ENCODE measurements around the gene ACAD11. TPM values are rescaled to one million over a fixed set of nuclear protein-coding genes. Genes with fewer than 3 reads are reported as not detected.

Gene ACAD11
- total RNA-seq, 1 donor from 2014 or later, result 21.8 TPM

GRCh38 chr3:132626955-132627354 lies 32.7 kb downstream of the ACAD11 start:
- Mint-ChIP-seq H3K4me3 (no peak overlapping the region), H3K4me1 (peaks cover 3% of the 10 kb centered on the region), H3K27ac (no peak overlapping the region)

DNA sequence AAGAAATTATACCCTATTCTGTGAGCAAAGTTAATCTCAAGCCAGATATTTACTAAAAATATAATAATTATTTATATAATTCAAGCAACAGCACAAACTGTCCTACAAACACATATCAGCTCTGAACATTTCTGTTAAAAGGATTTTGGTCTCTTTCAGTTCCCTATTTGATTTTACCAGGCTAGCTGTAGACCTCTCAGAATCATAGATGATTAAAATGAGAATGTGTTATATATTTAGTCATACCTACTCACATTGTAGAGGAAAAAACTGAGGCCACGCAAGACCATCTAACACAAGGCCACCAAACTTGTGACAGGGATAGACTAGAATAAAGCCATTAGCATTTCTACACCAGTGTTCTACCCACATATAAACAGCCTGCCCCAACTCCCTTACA lies 34.0 kb downstream of the ACAD11 start:
- no peak for TF ChIP-seq CTCF (IDR thresholded peaks at IDR 0.05; ENCODE audit: unreplicated experiment)
- Mint-ChIP-seq H3K9me3 (peaks cover 7% of the 10 kb centered on the region), H3K27ac (no peak overlapping the region), H3K4me3 (no peak overlapping the region), H3K27me3 (ENCODE audit: low read depth) (no peaks in the 10 kb centered on the region), H3K4me1 (peaks cover 3% of the 10 kb centered on the region), H3K36me3 (peaks cover 25% of the 10 kb centered on the region)
- DNase-seq (ENCODE audit: low spot score in 2 of 2, unreplicated experiment in 2 of 2), result no peak

More at GRCh38 chr3:132626955-132627354, 32.7 kb downstream of the ACAD11 start:
- H3K36me3 Mint-ChIP-seq, result peaks cover 17% of the 10 kb centered on the region
- no peaks in the 10 kb centered on the region for H3K9me3 Mint-ChIP-seq
- no peaks in the 10 kb centered on the region for H3K27me3 Mint-ChIP-seq (ENCODE audit: low read depth)
- no peak for DNase-seq (ENCODE audit: low spot score in 2 of 2, unreplicated experiment in 2 of 2)
- no peak for TF ChIP-seq CTCF (IDR thresholded peaks at IDR 0.05; ENCODE audit: unreplicated experiment)

GRCh38 chr3:132624790-132625189 lies 34.8 kb downstream of the ACAD11 start:
- no peak for DNase-seq (ENCODE audit: low spot score in 2 of 2, unreplicated experiment in 2 of 2)
- Mint-ChIP-seq H3K4me1 (no peaks in the 10 kb centered on the region), H3K9me3 (peaks cover 10% of the 10 kb centered on the region), H3K27me3 (ENCODE audit: low read depth) (no peaks in the 10 kb centered on the region), H3K4me3 (no peak overlapping the region), H3K27ac (no peak overlapping the region), H3K36me3 (peaks cover 29% of the 10 kb centered on the region)
- TF ChIP-seq CTCF (IDR thresholded peaks at IDR 0.05; ENCODE audit: unreplicated experiment), result no peak

DNA sequence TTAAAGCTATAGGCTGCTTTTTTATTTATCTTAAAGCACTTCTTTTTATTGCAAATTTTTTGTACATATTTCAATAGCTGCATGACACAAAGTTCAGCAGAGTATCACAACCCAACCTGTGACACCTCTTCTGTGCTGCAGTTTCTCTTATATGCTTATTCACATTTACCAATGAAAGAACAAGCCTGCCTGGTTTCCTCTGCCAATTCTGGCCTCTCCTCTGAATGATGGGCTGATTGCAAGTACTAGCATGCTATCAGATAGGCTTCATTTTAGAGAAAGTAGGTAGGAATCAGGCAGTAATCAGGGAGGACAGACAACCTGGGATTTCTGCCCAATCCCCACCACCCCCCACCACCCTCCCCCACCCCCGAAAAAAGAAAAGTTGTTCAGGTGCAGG lies 36.0 kb downstream of the ACAD11 start:
- Mint-ChIP-seq H3K27me3 (ENCODE audit: low read depth) (no peaks in the 10 kb centered on the region), H3K27ac (no peak overlapping the region), H3K9me3 (peaks cover 10% of the 10 kb centered on the region), H3K4me1 (no peaks in the 10 kb centered on the region), H3K4me3 (no peak overlapping the region), H3K36me3 (peaks cover 29% of the 10 kb centered on the region)
- no peak for DNase-seq (ENCODE audit: low spot score in 2 of 2, unreplicated experiment in 2 of 2)
- no peak for TF ChIP-seq CTCF (IDR thresholded peaks at IDR 0.05; ENCODE audit: unreplicated experiment)

DNA sequence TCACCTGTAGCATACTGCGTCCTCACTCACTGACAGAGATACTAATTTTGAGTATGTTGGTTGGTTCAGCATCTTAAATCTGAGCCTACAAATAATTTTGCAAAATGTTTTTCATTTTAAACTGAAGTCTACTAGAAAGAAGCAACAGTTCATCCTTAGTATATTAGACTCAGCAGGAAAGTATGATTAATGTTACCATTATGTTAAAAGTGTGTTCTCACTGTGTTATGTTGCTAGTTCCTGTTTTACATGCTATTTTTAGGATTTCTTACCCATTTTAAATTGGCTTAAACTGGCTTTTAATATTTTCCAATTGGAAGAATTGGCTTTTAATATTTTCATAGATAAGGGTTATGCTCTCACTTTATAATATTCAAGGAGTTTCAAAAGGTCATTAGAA lies 36.8 kb downstream of the ACAD11 start:
- H3K36me3 Mint-ChIP-seq, result peaks cover 25% of the 10 kb centered on the region
- no peak for DNase-seq (ENCODE audit: low spot score in 2 of 2, unreplicated experiment in 2 of 2)
- H3K27me3 Mint-ChIP-seq (ENCODE audit: low read depth), result no peaks in the 10 kb centered on the region
- H3K9me3 Mint-ChIP-seq, result peaks cover 10% of the 10 kb centered on the region
- no peak overlapping the region for H3K27ac Mint-ChIP-seq
- H3K4me3 Mint-ChIP-seq, result no peak overlapping the region
- TF ChIP-seq CTCF (IDR thresholded peaks at IDR 0.05; ENCODE audit: unreplicated experiment), result no peak
- H3K4me1 Mint-ChIP-seq, result no peaks in the 10 kb centered on the region

DNA sequence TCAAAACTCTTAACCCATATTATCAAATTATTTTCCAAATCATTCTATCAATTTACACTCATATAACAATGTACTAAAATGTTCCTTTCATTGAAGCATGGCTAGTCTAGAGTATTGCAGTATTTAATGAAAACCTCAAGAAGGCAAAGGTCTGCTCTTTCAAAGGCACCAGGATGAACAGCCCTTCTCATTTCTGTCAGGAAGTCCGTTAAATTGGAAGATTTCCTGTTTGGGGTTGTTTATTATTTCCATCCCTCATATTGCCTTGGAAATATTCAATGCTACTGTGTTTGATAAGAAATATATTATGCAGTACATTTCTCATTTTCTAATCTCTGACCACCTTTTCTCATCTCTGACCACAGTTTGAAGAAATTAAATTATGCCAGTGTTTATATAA lies 37.5 kb downstream of the ACAD11 start:
- Mint-ChIP-seq H3K36me3 (peaks cover 30% of the 10 kb centered on the region), H3K27ac (no peak overlapping the region), H3K4me1 (no peaks in the 10 kb centered on the region), H3K9me3 (peaks cover 10% of the 10 kb centered on the region), H3K27me3 (ENCODE audit: low read depth) (no peaks in the 10 kb centered on the region), H3K4me3 (no peak overlapping the region)
- DNase-seq (ENCODE audit: low spot score in 2 of 2, unreplicated experiment in 2 of 2), result no peak
- no peak for TF ChIP-seq CTCF (IDR thresholded peaks at IDR 0.05; ENCODE audit: unreplicated experiment)

Data from mesothelial cell of epicardium (in vitro differentiated cells).